H1 (cell line): Measurements from ENCODE around the gene SGCD. TPM values are rescaled to one million over a fixed set of nuclear protein-coding genes. Genes with fewer than 3 reads are reported as not detected.

Experiments used
- EP300 ChIP-seq, 2 experiments: IDR thresholded peaks; 1 replicate in 1 of 2; 2 replicates in 1 of 2; pipeline ENCODE4 v1.6.1; 2011 to 2012; ENCODE audit warnings: low read depth in 2 of 2, low read length in 2 of 2, mild to moderate bottlenecking in 2 of 2, borderline replicate concordance in 1 of 2, inconsistent platforms in 1 of 2, moderate library complexity in 1 of 2
- KDM1A ChIP-seq: fragments of 200-600, 300-600 bp; sonication (generic); IDR thresholded peaks from 2 replicates; pipeline ENCODE4 v1.7.1; 2016; ENCODE audit warnings: mild to moderate bottlenecking, low read length, borderline replicate concordance
- POLR2A ChIP-seq, 2 experiments: IDR thresholded peaks; 1 replicate in 1 of 2; 2 replicates in 1 of 2; pipeline ENCODE4 v1.6.1; 2011; ENCODE audit warnings: low read depth in 2 of 2, low read length in 2 of 2, mild to moderate bottlenecking in 2 of 2; ENCODE audit errors: control extremely low read depth in 1 of 2
- RAD21 ChIP-seq, 2 experiments: IDR thresholded peaks in 1 of 2; conservative IDR thresholded peaks in 1 of 2; 2 replicates each; pipeline ENCODE4 v1.6.1; 2011; ENCODE audit warnings: low read depth in 2 of 2, low read length in 2 of 2, improper control_type of control experiment in 1 of 2, inconsistent platforms in 1 of 2, mild to moderate bottlenecking in 1 of 2, moderate library complexity in 1 of 2
- SP1 ChIP-seq: IDR thresholded peaks from 2 replicates; pipeline ENCODE4 v1.6.1; 2011; ENCODE audit warnings: low read depth, low read length
- TEAD4 ChIP-seq: IDR thresholded peaks from 2 replicates; pipeline ENCODE4 v1.6.1; 2012; ENCODE audit warnings: low read depth, low read length, inconsistent platforms, mixed read lengths
- YY1 ChIP-seq: IDR thresholded peaks from 2 replicates; pipeline ENCODE4 v1.6.1; 2011; ENCODE audit warnings: low read depth, mild to moderate bottlenecking, low read length
- polyA plus RNA-seq, 7 experiments: library from polyadenylated mRNA; depleted of rRNA in 3 of 7; stranded (reverse) in 5 of 7; unstranded in 2 of 7; fragments of >200 nt in 5 of 7; fragments of 200-250 nt in 2 of 7; gene quantifications; 1 replicate in 5 of 7; 2 replicates in 1 of 7; 4 replicates in 1 of 7; pipeline versions ENCODE4 v1.2.1 to v1.2.3, GENCODE V29; 2011 to 2013; ENCODE audit warnings: missing spikeins in 2 of 7, mixed read lengths in 2 of 7
- total RNA-seq: library from RNA; stranded (reverse); fragmentation: NEBNext Ultra II Directional; extraction: Animal tissue kit (Norgen Biotek cat#: 25700); gene quantifications from 2 replicates; pipeline ENCODE4 v1.2.1, GENCODE V29; 2021

The SGCD gene
- total and polyA plus RNA-seq, 2 of the 8 experiments (the other 6 are each of a cell fraction or from before 2014, with no cell fraction given), result 0.04 to 0.08 TPM

- TF ChIP-seq RAD21 (IDR thresholded peaks at IDR 0.05 in 1 of 2, conservative IDR thresholded peaks at IDR 0.05 in 1 of 2; ENCODE audit: low read depth in 2 of 2, low read length in 2 of 2), result no peak
- no peak for TF ChIP-seq YY1
- TF ChIP-seq POLR2A (IDR thresholded peaks at IDR 0.05; ENCODE audit: control extremely low read depth in 1 of 2, low read depth in 2 of 2, low read length in 2 of 2), result no peak
- no peak for TF ChIP-seq KDM1A
- no peak for TF ChIP-seq EP300 (IDR thresholded peaks at IDR 0.05; ENCODE audit: borderline replicate concordance in 1 of 2, low read depth in 2 of 2, low read length in 2 of 2)
- no peak for TF ChIP-seq SP1
- TF ChIP-seq TEAD4, result no peak
Observed at GRCh38 chr5:156522651-156523529, 195.9 kb downstream of the SGCD start (continued).
